Vagina (tissue), 2 donors: ENCODE results near the gene CPA1.

Source experiments
- POLR2A ChIP-seq, 2 donors: fragments of 450-650 bp; IDR thresholded peaks; one replicate each; pipeline ENCODE4 v1.6.1; 2017; ENCODE audit warnings: antibody characterized with exemption in 2 of 2, mild to moderate bottlenecking in 2 of 2, moderate library complexity in 2 of 2
- POLR2AphosphoS5 ChIP-seq, 2 donors: sonication (generic); formaldehyde crosslinking; IDR thresholded peaks; one replicate each; pipeline ENCODE4 v1.9.0; 2017; ENCODE audit warnings: antibody characterized with exemption in 2 of 2, mild to moderate bottlenecking in 2 of 2, low read depth in 1 of 2; ENCODE audit not compliant: insufficient read depth in 1 of 2
- TF ChIP-seq, protein P1 (sequence below), 3 experiments: fragments of 450-650 bp in 2 of 3; fragments of 200-600 bp in 1 of 3; sonication (generic) in 1 of 3; IDR thresholded peaks; one replicate each; pipeline ENCODE4 v1.5.1; 2017 to 2019; ENCODE audit warnings: antibody characterized with exemption in 3 of 3, mild to moderate bottlenecking in 2 of 3, moderate library complexity in 2 of 3

DNA sequence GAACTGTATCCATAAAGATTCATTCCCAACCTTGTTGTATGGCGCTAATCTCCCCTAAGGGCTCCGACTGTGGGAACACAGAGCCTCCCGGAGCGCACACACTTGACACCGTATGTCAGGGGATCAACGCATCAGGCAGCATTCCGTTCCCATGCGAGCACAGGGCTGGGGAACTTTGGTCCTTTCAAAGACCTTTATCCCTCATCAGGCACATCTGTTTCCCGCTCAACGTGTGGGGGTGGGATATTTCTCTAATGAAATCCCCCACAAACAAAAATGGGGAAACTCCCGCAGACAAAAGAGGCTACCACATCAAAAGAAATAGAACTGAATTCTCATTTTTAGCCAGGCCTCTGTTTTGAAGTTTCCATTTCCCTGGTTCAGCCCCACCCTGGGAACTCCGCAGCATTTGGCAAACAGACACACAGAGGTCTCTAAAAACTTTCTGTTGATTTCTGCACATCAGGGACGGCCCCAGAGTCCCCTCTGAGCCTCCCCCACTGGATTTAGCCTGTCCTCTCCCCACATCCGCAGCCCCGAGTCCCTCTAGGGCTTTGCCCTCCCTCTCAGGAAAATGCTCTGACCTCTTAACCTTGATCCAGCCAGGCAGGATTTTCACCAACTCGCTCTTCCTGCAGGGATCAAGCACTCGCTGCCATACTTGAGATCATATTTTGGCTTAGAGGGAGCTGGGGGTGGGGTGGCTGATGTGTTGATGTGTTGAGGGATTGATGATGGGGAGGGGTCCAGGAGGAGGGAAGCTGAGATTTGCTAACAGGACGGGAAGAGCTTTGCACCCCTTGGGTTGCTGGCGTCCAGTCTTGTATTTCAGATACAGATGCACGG lies 29.1 kb upstream of the CPA1 start:
- TF ChIP-seq, protein P1, sequence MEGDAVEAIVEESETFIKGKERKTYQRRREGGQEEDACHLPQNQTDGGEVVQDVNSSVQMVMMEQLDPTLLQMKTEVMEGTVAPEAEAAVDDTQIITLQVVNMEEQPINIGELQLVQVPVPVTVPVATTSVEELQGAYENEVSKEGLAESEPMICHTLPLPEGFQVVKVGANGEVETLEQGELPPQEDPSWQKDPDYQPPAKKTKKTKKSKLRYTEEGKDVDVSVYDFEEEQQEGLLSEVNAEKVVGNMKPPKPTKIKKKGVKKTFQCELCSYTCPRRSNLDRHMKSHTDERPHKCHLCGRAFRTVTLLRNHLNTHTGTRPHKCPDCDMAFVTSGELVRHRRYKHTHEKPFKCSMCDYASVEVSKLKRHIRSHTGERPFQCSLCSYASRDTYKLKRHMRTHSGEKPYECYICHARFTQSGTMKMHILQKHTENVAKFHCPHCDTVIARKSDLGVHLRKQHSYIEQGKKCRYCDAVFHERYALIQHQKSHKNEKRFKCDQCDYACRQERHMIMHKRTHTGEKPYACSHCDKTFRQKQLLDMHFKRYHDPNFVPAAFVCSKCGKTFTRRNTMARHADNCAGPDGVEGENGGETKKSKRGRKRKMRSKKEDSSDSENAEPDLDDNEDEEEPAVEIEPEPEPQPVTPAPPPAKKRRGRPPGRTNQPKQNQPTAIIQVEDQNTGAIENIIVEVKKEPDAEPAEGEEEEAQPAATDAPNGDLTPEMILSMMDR (IDR thresholded peaks at IDR 0.05) = no peak
- no peak for TF ChIP-seq POLR2A (IDR thresholded peaks at IDR 0.05)
- TF ChIP-seq POLR2AphosphoS5 (IDR thresholded peaks at IDR 0.05; ENCODE audit: insufficient read depth in 1 of 2, low read depth in 1 of 2) = no peak
